ENCODE results near the gene SMAD4.

Gene SMAD4

GRCh38 chr18:51038110-51038509 is 8.1 kb downstream of the SMAD4 start:
- H3K27me3 Mint-ChIP-seq: no peaks in the 10 kb centered on the region

GRCh38 chr18:51039138-51040112 is 9.4 kb downstream of the SMAD4 start:
- Mint-ChIP-seq H3K4me3 (no peak overlapping the region), H3K27me3 (no peaks in the 10 kb centered on the region), H3K9me3 (no peaks in the 10 kb centered on the region), H3K27ac (peak overlapping the region; percentile 53), H3K36me3 (peaks cover 9% of the 10 kb centered on the region), H3K4me1 (peaks cover 51% of the 10 kb centered on the region)
- DNase-seq (ENCODE audit: low spot score in 2 of 2) (no peak), ATAC-seq (ENCODE audit: low read depth) (peak; percentile 19)

More at GRCh38 chr18:51038110-51038509, 8.1 kb downstream of the SMAD4 start:
- DNase-seq (ENCODE audit: low spot score in 2 of 2) (no peak), ATAC-seq (ENCODE audit: low read depth) (no peak)
- Mint-ChIP-seq H3K27ac (peak overlapping the region; percentile 20), H3K9me3 (no peaks in the 10 kb centered on the region), H3K4me3 (no peak overlapping the region), H3K4me1 (peaks cover 49% of the 10 kb centered on the region), H3K36me3 (peaks cover 9% of the 10 kb centered on the region)

- peaks cover 3% of the 10 kb centered on the region for H3K36me3 Mint-ChIP-seq
- H3K27me3 Mint-ChIP-seq: no peaks in the 10 kb centered on the region
- H3K4me1 Mint-ChIP-seq: peaks cover 45% of the 10 kb centered on the region
Observed at GRCh38 chr18:51041677-51042352, 11.8 kb downstream of the SMAD4 start.

GRCh38 chr18:51044928-51045585 is 15.0 kb downstream of the SMAD4 start:
- H3K9me3 Mint-ChIP-seq: no peaks in the 10 kb centered on the region
- no peak for ATAC-seq (ENCODE audit: low read depth)

More at GRCh38 chr18:51041677-51042352, 11.8 kb downstream of the SMAD4 start:
- no peak for DNase-seq (ENCODE audit: low spot score in 2 of 2)
- ATAC-seq (ENCODE audit: low read depth): no peak
- Mint-ChIP-seq H3K9me3 (no peaks in the 10 kb centered on the region), H3K4me3 (no peak overlapping the region), H3K27ac (no peak overlapping the region)

GRCh38 chr18:51048190-51048589 is 18.2 kb downstream of the SMAD4 start:
- peaks cover 20% of the 10 kb centered on the region for H3K4me1 Mint-ChIP-seq
- no peak for DNase-seq (ENCODE audit: low spot score in 2 of 2)
- peaks cover 14% of the 10 kb centered on the region for H3K36me3 Mint-ChIP-seq
- no peak overlapping the region for H3K27ac Mint-ChIP-seq
- ATAC-seq (ENCODE audit: low read depth): no peak
- no peaks in the 10 kb centered on the region for H3K27me3 Mint-ChIP-seq
- H3K9me3 Mint-ChIP-seq: no peaks in the 10 kb centered on the region
- no peak overlapping the region for H3K4me3 Mint-ChIP-seq

More at GRCh38 chr18:51044928-51045585, 15.0 kb downstream of the SMAD4 start:
- Mint-ChIP-seq H3K27me3 (no peaks in the 10 kb centered on the region), H3K4me1 (peaks cover 33% of the 10 kb centered on the region), H3K36me3 (peaks cover 13% of the 10 kb centered on the region), H3K4me3 (no peak overlapping the region), H3K27ac (peak overlapping the region; percentile 59)
- DNase-seq (ENCODE audit: low spot score in 2 of 2): no peak

- no peak overlapping the region for H3K4me3 Mint-ChIP-seq
- peaks cover 14% of the 10 kb centered on the region for H3K36me3 Mint-ChIP-seq
- peak overlapping the region; percentile 40 for H3K27ac Mint-ChIP-seq
- DNase-seq (ENCODE audit: low spot score in 2 of 2) (no peak), ATAC-seq (ENCODE audit: low read depth) (no peak)
- H3K27me3 Mint-ChIP-seq: no peaks in the 10 kb centered on the region
- H3K4me1 Mint-ChIP-seq: peaks cover 25% of the 10 kb centered on the region
- H3K9me3 Mint-ChIP-seq: no peaks in the 10 kb centered on the region
Observed at GRCh38 chr18:51049137-51049536, 19.1 kb downstream of the SMAD4 start.

- peak in 1 of 2 donors; percentile 42 for DNase-seq (ENCODE audit: low spot score in 2 of 2)
- peak; percentile 92 for ATAC-seq (ENCODE audit: low read depth)
- H3K27me3 Mint-ChIP-seq: no peaks in the 10 kb centered on the region
- H3K27ac Mint-ChIP-seq: peak overlapping the region; percentile 62
- peaks cover 14% of the 10 kb centered on the region for H3K36me3 Mint-ChIP-seq
- no peaks in the 10 kb centered on the region for H3K9me3 Mint-ChIP-seq
- H3K4me3 Mint-ChIP-seq: no peak overlapping the region
- peaks cover 19% of the 10 kb centered on the region for H3K4me1 Mint-ChIP-seq
Observed at GRCh38 chr18:51051105-51051712, 21.2 kb downstream of the SMAD4 start.

- Mint-ChIP-seq H3K4me1 (peaks cover 16% of the 10 kb centered on the region), H3K4me3 (no peak overlapping the region), H3K36me3 (peaks cover 10% of the 10 kb centered on the region), H3K27ac (peak overlapping the region; percentile 65), H3K27me3 (no peaks in the 10 kb centered on the region), H3K9me3 (no peaks in the 10 kb centered on the region)
- no peak for DNase-seq (ENCODE audit: low spot score in 2 of 2)
- peak; percentile 42 for ATAC-seq (ENCODE audit: low read depth)
Observed at GRCh38 chr18:51053814-51054213, 23.8 kb downstream of the SMAD4 start.

GRCh38 chr18:51054764-51055163 is 24.8 kb downstream of the SMAD4 start:
- ATAC-seq (ENCODE audit: low read depth) (no peak), DNase-seq (ENCODE audit: low spot score in 2 of 2) (no peak)
- Mint-ChIP-seq H3K4me3 (no peak overlapping the region), H3K9me3 (no peaks in the 10 kb centered on the region), H3K36me3 (peaks cover 9% of the 10 kb centered on the region), H3K27me3 (no peaks in the 10 kb centered on the region), H3K4me1 (peaks cover 16% of the 10 kb centered on the region), H3K27ac (no peak overlapping the region)

GRCh38 chr18:51059969-51060368 is 30.0 kb downstream of the SMAD4 start:
- DNase-seq (ENCODE audit: low spot score in 2 of 2): no peak
- H3K4me3 Mint-ChIP-seq: no peak overlapping the region

GRCh38 chr18:51064256-51064655 is 34.2 kb downstream of the SMAD4 start:
- Mint-ChIP-seq H3K9me3 (no peaks in the 10 kb centered on the region), H3K36me3 (peaks cover 21% of the 10 kb centered on the region), H3K4me3 (no peak overlapping the region), H3K27ac (peak overlapping the region; percentile 85), H3K27me3 (no peaks in the 10 kb centered on the region), H3K4me1 (peaks cover 3% of the 10 kb centered on the region)
- ATAC-seq (ENCODE audit: low read depth): no peak
- DNase-seq (ENCODE audit: low spot score in 2 of 2): no peak

More at GRCh38 chr18:51059969-51060368, 30.0 kb downstream of the SMAD4 start:
- no peak overlapping the region for H3K27ac Mint-ChIP-seq
- H3K27me3 Mint-ChIP-seq: no peaks in the 10 kb centered on the region
- no peak for ATAC-seq (ENCODE audit: low read depth)
- H3K9me3 Mint-ChIP-seq: no peaks in the 10 kb centered on the region
- H3K4me1 Mint-ChIP-seq: peaks cover 3% of the 10 kb centered on the region
- peaks cover 17% of the 10 kb centered on the region for H3K36me3 Mint-ChIP-seq

- no peak overlapping the region for H3K4me3 Mint-ChIP-seq
- peaks cover 27% of the 10 kb centered on the region for H3K36me3 Mint-ChIP-seq
- H3K9me3 Mint-ChIP-seq: no peaks in the 10 kb centered on the region
- H3K4me1 Mint-ChIP-seq: peaks cover 3% of the 10 kb centered on the region
- DNase-seq (ENCODE audit: low spot score in 2 of 2) (no peak), ATAC-seq (ENCODE audit: low read depth) (no peak)
- no peak overlapping the region for H3K27ac Mint-ChIP-seq
- no peaks in the 10 kb centered on the region for H3K27me3 Mint-ChIP-seq
Observed at GRCh38 chr18:51066273-51066672, 36.3 kb downstream of the SMAD4 start.

GRCh38 chr18:51068105-51068504 is 38.1 kb downstream of the SMAD4 start:
- Mint-ChIP-seq H3K4me1 (peaks cover 4% of the 10 kb centered on the region), H3K9me3 (no peaks in the 10 kb centered on the region), H3K4me3 (no peak overlapping the region), H3K36me3 (peaks cover 29% of the 10 kb centered on the region), H3K27ac (no peak overlapping the region), H3K27me3 (no peaks in the 10 kb centered on the region)
- ATAC-seq (ENCODE audit: low read depth) (no peak), DNase-seq (ENCODE audit: low spot score in 2 of 2) (no peak)
